IMR-90 (cell line): ENCODE results near the gene LIMCH1. TPM values are rescaled to one million over a fixed set of nuclear protein-coding genes. Genes with fewer than 3 reads are reported as not detected.

Experiments
- ATAC-seq: fragments of 200-7000 bp; cut with Tn5 transposase; 2 replicates; pipeline ENCODE4 v1.9.1; 2020; ENCODE audit warnings: low read depth, mild to moderate bottlenecking, moderate library complexity
- BruUV-seq: library from RNA; stranded (reverse); fragments of 400-500 nt; replicated peaks from 2 replicates; lab custom pipeline; 2021; lab: Mats Ljungman, UMichigan
- CTCF ChIA-PET: fragments of 300-600 bp; formaldehyde crosslinking; extraction: SDS; loops from one replicate; lab custom pipeline; 2021; ENCODE audit warnings: antibody characterized with exemption; lab: Yijun Ruan, JAX
- POLR2A ChIA-PET: fragments of 300-600 bp; sonication (Branson Sonifier 250); formaldehyde crosslinking; loops from one replicate; lab custom pipeline; 2022; ENCODE audit warnings: antibody characterized with exemption; ENCODE audit not compliant: unreplicated experiment; lab: Charles Lee
- DNase-seq: peaks from one replicate; pipeline ENCODE4 v3.0.0; 2013
- H2AFZ ChIP-seq: replicated peaks from 2 replicates; pipeline ENCODE3; 2013; ENCODE audit warnings: low read length, mild to moderate bottlenecking; ENCODE audit not compliant: poor library complexity
- H2AK5ac ChIP-seq: 2 replicates; pipeline ENCODE4 v1.6.1; 2013; ENCODE audit warnings: low read depth, low read length, inconsistent platforms
- H2AK9ac ChIP-seq: replicated peaks from 2 replicates; pipeline ENCODE3; 2013; ENCODE audit warnings: mild to moderate bottlenecking, low read depth, low read length, moderate library complexity; ENCODE audit not compliant: poor library complexity
- H2BK120ac ChIP-seq: 2 replicates; pipeline ENCODE4 v1.6.1; 2013; ENCODE audit warnings: low read depth, low read length, inconsistent platforms
- H2BK15ac ChIP-seq: 3 replicates; pipeline ENCODE4 v1.6.1; 2013; ENCODE audit warnings: low read depth, low read length, inconsistent platforms
- H2BK20ac ChIP-seq: 2 replicates; pipeline ENCODE4 v1.6.1; 2013; ENCODE audit warnings: low read depth, mild to moderate bottlenecking, inconsistent platforms, low read length, moderate library complexity
- H2BK5ac ChIP-seq: 2 replicates; pipeline ENCODE4 v1.6.1; 2013; ENCODE audit warnings: mild to moderate bottlenecking, low read depth, low read length, inconsistent platforms; ENCODE audit not compliant: poor library complexity, severe bottlenecking
- H3K14ac ChIP-seq: replicated peaks from 2 replicates; pipeline ENCODE4 v1.6.1; 2013; ENCODE audit warnings: low read depth, low read length, inconsistent platforms
- H3K18ac ChIP-seq: 2 replicates; pipeline ENCODE4 v1.6.1; 2013; ENCODE audit warnings: low read depth, low read length, control low read depth
- H3K23ac ChIP-seq: 2 replicates; pipeline ENCODE4 v1.6.1; 2013; ENCODE audit warnings: low read depth, low read length, inconsistent platforms
- H3K27ac ChIP-seq: 2 replicates; pipeline ENCODE4 v1.5.1; 2013; ENCODE audit warnings: mild to moderate bottlenecking, control low read depth, low read length; ENCODE audit not compliant: insufficient read depth
- H3K27me3 ChIP-seq: 2 replicates; pipeline ENCODE4 v1.6.1; 2013; ENCODE audit warnings: low read length; ENCODE audit not compliant: control insufficient read depth, insufficient read depth
- H3K36me3 ChIP-seq: 2 replicates; pipeline ENCODE4 v1.6.1; 2013; ENCODE audit warnings: low read length, mixed read lengths; ENCODE audit not compliant: control insufficient read depth, insufficient read depth
- H3K4ac ChIP-seq: 2 replicates; pipeline ENCODE4 v1.6.1; 2013; ENCODE audit warnings: low read depth, low read length, inconsistent platforms
- H3K4me1 ChIP-seq: 2 replicates; pipeline ENCODE4 v1.6.1; 2013; ENCODE audit warnings: low read length, mixed read lengths; ENCODE audit not compliant: control insufficient read depth, insufficient read depth
- H3K4me2 ChIP-seq: 2 replicates; pipeline ENCODE4 v1.6.1; 2013; ENCODE audit warnings: low read depth, mild to moderate bottlenecking, control low read depth, low read length, moderate library complexity
- H3K4me3 ChIP-seq: 2 replicates; pipeline ENCODE4 v1.5.1; 2013; ENCODE audit warnings: low read depth, mild to moderate bottlenecking, control low read depth, low read length, moderate library complexity; ENCODE audit not compliant: insufficient read depth
- H3K56ac ChIP-seq: 2 replicates; pipeline ENCODE4 v1.6.1; 2013; ENCODE audit warnings: low read length, inconsistent platforms; ENCODE audit not compliant: insufficient read depth; ENCODE audit errors: extremely low read depth
- H3K79me1 ChIP-seq, 2 experiments: 2 replicates each; pipeline ENCODE4 v1.6.1; 2013; ENCODE audit warnings: low read length in 2 of 2, inconsistent platforms in 1 of 2, low read depth in 1 of 2
- H3K9ac ChIP-seq: 2 replicates; pipeline ENCODE4 v1.6.1; 2013; ENCODE audit warnings: low read depth, low read length, control low read depth
- H3K9me1 ChIP-seq: 2 replicates; pipeline ENCODE4 v1.6.1; 2013; ENCODE audit warnings: low read length, inconsistent platforms; ENCODE audit not compliant: insufficient read depth
- H3K9me3 ChIP-seq: 2 replicates; pipeline ENCODE4 v1.6.1; 2013; ENCODE audit warnings: low read length; ENCODE audit not compliant: control insufficient read depth, insufficient read depth
- H4K20me1 ChIP-seq: 2 replicates; pipeline ENCODE4 v1.6.1; 2013; ENCODE audit warnings: low read length, inconsistent platforms; ENCODE audit not compliant: insufficient read depth
- H4K5ac ChIP-seq: 2 replicates; pipeline ENCODE4 v1.6.1; 2013; ENCODE audit warnings: mild to moderate bottlenecking, low read depth, low read length, control low read depth
- H4K8ac ChIP-seq, 2 experiments: 2 replicates each; pipeline ENCODE4 v1.6.1; 2013; ENCODE audit warnings: low read depth in 2 of 2, low read length in 2 of 2, control low read depth in 1 of 2, inconsistent platforms in 1 of 2
- H4K91ac ChIP-seq: 2 replicates; pipeline ENCODE4 v1.6.1; 2013; ENCODE audit warnings: low read depth, low read length, inconsistent platforms; ENCODE audit not compliant: insufficient read depth
- BHLHE40 ChIP-seq: fragments of 150-350 bp; IDR thresholded peaks from 2 replicates; pipeline ENCODE4 v1.6.1; 2016; ENCODE audit warnings: mild to moderate bottlenecking, low read depth, low read length
- CEBPB ChIP-seq: IDR thresholded peaks from 2 replicates; pipeline ENCODE4 v1.6.1; 2012; ENCODE audit warnings: low read depth, low read length, improper control_type of control experiment
- CHD1 ChIP-seq: IDR thresholded peaks from 2 replicates; pipeline ENCODE4 v1.6.1; 2012; ENCODE audit warnings: low read depth, low read length, improper control_type of control experiment
- CTCF ChIP-seq: conservative IDR thresholded peaks from 2 replicates; pipeline ENCODE4 v1.5.1; 2012; ENCODE audit warnings: mild to moderate bottlenecking, low read depth, low read length, improper control_type of control experiment
- ELK1 ChIP-seq: fragments of 150-350 bp; IDR thresholded peaks from 2 replicates; pipeline ENCODE4 v1.6.1; 2016; ENCODE audit warnings: low read depth, mild to moderate bottlenecking, low read length, moderate library complexity, borderline replicate concordance
- FOS ChIP-seq: fragments of 150-350 bp; IDR thresholded peaks from 2 replicates; pipeline ENCODE4 v1.6.1; 2016; ENCODE audit warnings: low read depth, low read length
- MAZ ChIP-seq: IDR thresholded peaks from 2 replicates; pipeline ENCODE4 v1.6.1; 2012; ENCODE audit warnings: low read depth, mild to moderate bottlenecking, low read length, improper control_type of control experiment, moderate library complexity, borderline replicate concordance
- MXI1 ChIP-seq: IDR thresholded peaks from 2 replicates; pipeline ENCODE4 v1.6.1; 2012; ENCODE audit warnings: low read depth, mild to moderate bottlenecking, low read length, moderate library complexity, borderline replicate concordance
- NFE2L2 ChIP-seq: fragments of 150-350 bp; IDR thresholded peaks from 2 replicates; pipeline ENCODE4 v1.6.1; 2016; ENCODE audit warnings: low read depth, mild to moderate bottlenecking, low read length
- POLR2A ChIP-seq: IDR thresholded peaks from 2 replicates; pipeline ENCODE4 v1.6.1; 2012; ENCODE audit warnings: mild to moderate bottlenecking, low read depth, low read length
- RAD21 ChIP-seq: IDR thresholded peaks from 2 replicates; pipeline ENCODE4 v1.6.1; 2012; ENCODE audit warnings: low read length, improper control_type of control experiment
- RCOR1 ChIP-seq: IDR thresholded peaks from 2 replicates; pipeline ENCODE4 v1.6.1; 2012; ENCODE audit warnings: mild to moderate bottlenecking, low read length, improper control_type of control experiment; ENCODE audit not compliant: insufficient replicate concordance
- RFX5 ChIP-seq: IDR thresholded peaks from 2 replicates; pipeline ENCODE4 v1.8.0; 2012; ENCODE audit warnings: low read depth, mild to moderate bottlenecking, low read length, moderate library complexity
- USF2 ChIP-seq: fragments of 150-350 bp; IDR thresholded peaks from 2 replicates; pipeline ENCODE4 v1.6.1; 2017; ENCODE audit warnings: mild to moderate bottlenecking, antibody characterized with exemption, low read length, low read depth
- WGBS, 2 experiments: methylation state at CpG; one replicate each; pipeline versions ENCODE4 v1.1.5 to v1.1.7; 2013; ENCODE audit warnings: missing lambda C conversion rate in 2 of 2; ENCODE audit not compliant: insufficient read length in 1 of 2; ENCODE audit errors: extremely low coverage in 2 of 2; 5-methylcytosine and 5-hydroxymethylcytosine counted together
- dilution Hi-C: fragments of 300-500 bp; cut with HindIII; formaldehyde crosslinking; loops from one replicate; pipeline ENCODE4 v1.14.3; 2018; ENCODE audit warnings: low sequenced_read_pairs; ENCODE audit not compliant: unreplicated experiment
- in situ Hi-C: fragments of 300-500 bp; cut with MboI; formaldehyde crosslinking; loops from 3 replicates; pipeline ENCODE4 v1.14.3; 2019; ENCODE audit warnings: low sequenced_read_pairs, inconsistent platforms, mixed read lengths
- intact Hi-C: fragments of 100-400 bp; cut with micrococcal nuclease; formaldehyde crosslinking; loops from 2 replicates; pipeline ENCODE4 v1.10.0; 2022
- polyA plus RNA-seq, 3 experiments: library from polyadenylated mRNA; depleted of rRNA; stranded (reverse); fragments of >200 nt; gene quantifications; 2 replicates each; pipeline ENCODE4 v1.2.3, GENCODE V29; 2012; ENCODE audit warnings: low replicate concordance in 1 of 3
- total RNA-seq: library from RNA; depleted of rRNA; stranded (reverse); fragments of >200 nt; gene quantifications from 2 replicates; pipeline ENCODE4 v1.2.3, GENCODE V29; 2012

Gene LIMCH1
- total and polyA plus RNA-seq, 2 of the 4 experiments (the other 2 are of a cell fraction) = 0.89 to 2.9 TPM

- ATAC-seq (no peak), DNase-seq (no peak)
- Histone ChIP-seq H4K8ac (no peak overlapping the region), H2BK120ac (no peak overlapping the region), H3K18ac (no peak overlapping the region), H2BK15ac (no peak overlapping the region), H4K5ac (no peak overlapping the region), H2AK9ac (no peak overlapping the region), H2BK20ac (no peak overlapping the region), H3K56ac (no peak overlapping the region), H3K23ac (no peak overlapping the region), H2AFZ (no peak overlapping the region), H4K91ac (no peak overlapping the region), H2BK5ac (no peak overlapping the region), H3K9ac (no peak overlapping the region), H2AK5ac (no peak overlapping the region), H3K9me1 (no peaks in the 10 kb centered on the region), H3K79me1 (no peaks in the 10 kb centered on the region), H3K9me3 (no peaks in the 10 kb centered on the region), H3K14ac (no peak overlapping the region), H3K4me1 (no peaks in the 10 kb centered on the region), H3K36me3 (no peaks in the 10 kb centered on the region), H3K27me3 (no peaks in the 10 kb centered on the region), H3K4me3 (no peak overlapping the region), H3K4ac (no peak overlapping the region), H3K27ac (no peak overlapping the region), H4K20me1 (no peaks in the 10 kb centered on the region), H3K4me2 (no peak overlapping the region)
- 84% methylated on average over 8 of the region's 14 CpGs; no CpG with 5 or more reads in 1 of the 2 experiments for WGBS, 2 experiments
- dilution Hi-C loops (no loop called here), intact Hi-C loops (no loop called here), in situ Hi-C loops (no loop called here)
- TF ChIP-seq NFE2L2 = no peak
- TF ChIP-seq MXI1 = no peak
- TF ChIP-seq RAD21 = no peak
- TF ChIP-seq CTCF = no peak
- TF ChIP-seq CHD1 = no peak
- no peak for TF ChIP-seq CEBPB
- TF ChIP-seq RFX5 = no peak
- no peak for TF ChIP-seq POLR2A
- no peak for TF ChIP-seq BHLHE40
- no peak for TF ChIP-seq ELK1
- no peak for TF ChIP-seq USF2
- TF ChIP-seq MAZ = no peak
- TF ChIP-seq RCOR1 = no peak
- TF ChIP-seq FOS = no peak
- ChIA-PET CTCF (no interaction called here), POLR2A (no interaction called here)
- no TSS peak for BruUV-seq
Measured at GRCh38 chr4:41514766-41515481, 23.0 kb upstream of the LIMCH1 start.
